ENCODE measurements around the gene CPLX3.
"Not testable (repeated sequence)": the region's sequence is repeated elsewhere in the genome, so short reads cannot be mapped to it uniquely, and the experiment has no call there.

DNA sequence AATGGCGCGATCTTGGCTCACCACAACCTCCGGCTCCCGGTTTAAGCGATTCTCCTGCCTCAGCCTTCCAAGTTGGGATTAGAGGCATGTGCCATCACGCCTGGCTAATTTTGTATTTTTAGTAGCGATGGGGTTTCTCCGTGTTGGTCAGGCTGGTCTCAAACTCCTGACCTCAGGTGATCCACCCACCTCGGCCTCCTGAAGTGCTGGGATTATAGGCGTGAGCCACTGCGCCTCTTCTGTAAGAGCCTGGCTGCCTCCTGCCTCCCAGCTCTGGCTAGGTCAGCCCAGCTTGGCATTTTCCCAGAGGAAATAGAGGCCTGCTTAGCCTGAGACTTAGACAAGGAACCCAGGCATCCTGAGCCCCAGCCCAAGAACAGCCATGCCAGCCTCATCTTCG, 40.3 kb upstream of the CPLX3 start:
- TF ChIP-seq, protein P1, sequence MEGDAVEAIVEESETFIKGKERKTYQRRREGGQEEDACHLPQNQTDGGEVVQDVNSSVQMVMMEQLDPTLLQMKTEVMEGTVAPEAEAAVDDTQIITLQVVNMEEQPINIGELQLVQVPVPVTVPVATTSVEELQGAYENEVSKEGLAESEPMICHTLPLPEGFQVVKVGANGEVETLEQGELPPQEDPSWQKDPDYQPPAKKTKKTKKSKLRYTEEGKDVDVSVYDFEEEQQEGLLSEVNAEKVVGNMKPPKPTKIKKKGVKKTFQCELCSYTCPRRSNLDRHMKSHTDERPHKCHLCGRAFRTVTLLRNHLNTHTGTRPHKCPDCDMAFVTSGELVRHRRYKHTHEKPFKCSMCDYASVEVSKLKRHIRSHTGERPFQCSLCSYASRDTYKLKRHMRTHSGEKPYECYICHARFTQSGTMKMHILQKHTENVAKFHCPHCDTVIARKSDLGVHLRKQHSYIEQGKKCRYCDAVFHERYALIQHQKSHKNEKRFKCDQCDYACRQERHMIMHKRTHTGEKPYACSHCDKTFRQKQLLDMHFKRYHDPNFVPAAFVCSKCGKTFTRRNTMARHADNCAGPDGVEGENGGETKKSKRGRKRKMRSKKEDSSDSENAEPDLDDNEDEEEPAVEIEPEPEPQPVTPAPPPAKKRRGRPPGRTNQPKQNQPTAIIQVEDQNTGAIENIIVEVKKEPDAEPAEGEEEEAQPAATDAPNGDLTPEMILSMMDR (IDR thresholded peaks at IDR 0.05) = not testable (repeated sequence)
- not testable (repeated sequence) for TF ChIP-seq POLR2AphosphoS5, POLR2A, EP300 (IDR thresholded peaks at IDR 0.05)

Data from gastroesophageal sphincter (tissue), 3 donors.